GM18507 (cell line): Measurements from ENCODE around the gene CLDN9.

Experiments used
- DNase-seq: peaks from one replicate; pipeline ENCODE4 v3.0.0; 2011; ENCODE audit warnings: low read depth; ENCODE audit not compliant: insufficient read length; ENCODE audit errors: extremely low spot score
- FAIRE-seq: peaks from 2 replicates; lab custom pipeline; 2011; peaks lifted over from hg19 to GRCh38; lab: Jason Lieb, UNC

CLDN9 gene

GRCh38 chr16:3012828-3013420 lies at the start of gene CLDN9:
TSS of gene CLDN9 (plus strand) at chr16:3012923. CDS start at chr16:3013363, 440 bp downstream.
- FAIRE-seq = no peak
- no peak for DNase-seq

- FAIRE-seq = no peak
- no peak for DNase-seq
Measured at GRCh38 chr16:2963074-2963722, 49.5 kb upstream of the CLDN9 start.

- FAIRE-seq = no peak
- no peak for DNase-seq
Measured at GRCh38 chr16:2963723-2964474, 48.8 kb upstream of the CLDN9 start, which contains the start of gene KREMEN2. TSS of gene KREMEN2 (plus strand) at chr16:2964275. CDS start at chr16:2964521, 246 bp downstream.

GRCh38 chr16:2964475-2965336 lies 48.0 kb upstream of the CLDN9 start:
- FAIRE-seq (peak; percentile 21), DNase-seq (no peak)

- DNase-seq (no peak), FAIRE-seq (no peak)
Measured at GRCh38 chr16:2966043-2966807, 46.5 kb upstream of the CLDN9 start.

- FAIRE-seq (no peak), DNase-seq (no peak)
Measured at GRCh38 chr16:2966808-2967191, 45.9 kb upstream of the CLDN9 start.

- FAIRE-seq = no peak
- no peak for DNase-seq
Measured at GRCh38 chr16:2967211-2967631, 45.5 kb upstream of the CLDN9 start.

GRCh38 chr16:2967721-2968161 lies 45.0 kb upstream of the CLDN9 start:
- DNase-seq = no peak

GRCh38 chr16:2968368-2968737 lies 44.4 kb upstream of the CLDN9 start:
- no peak for DNase-seq

More at GRCh38 chr16:2967721-2968161, 45.0 kb upstream of the CLDN9 start:
- FAIRE-seq = no peak

GRCh38 chr16:2968738-2969544 lies 43.8 kb upstream of the CLDN9 start, which contains the start of gene PAQR4:
TSS of gene PAQR4 (plus strand) at chr16:2969348. CDS start at chr16:2969675, 327 bp downstream.
- FAIRE-seq = peak; percentile 93
- peak; percentile 93 for DNase-seq

More at GRCh38 chr16:2968368-2968737, 44.4 kb upstream of the CLDN9 start:
- peak; percentile 62 for FAIRE-seq

GRCh38 chr16:2969545-2970521 lies 42.9 kb upstream of the CLDN9 start:
- peak; percentile 61 for DNase-seq
- peak; percentile 50 for FAIRE-seq

GRCh38 chr16:2970563-2970962 lies 42.2 kb upstream of the CLDN9 start:
- no peak for FAIRE-seq
- DNase-seq = no peak

- DNase-seq = no peak
- FAIRE-seq = no peak
Measured at GRCh38 chr16:2971134-2971984, 41.4 kb upstream of the CLDN9 start.

GRCh38 chr16:2971985-2972784 lies 40.5 kb upstream of the CLDN9 start:
- DNase-seq (no peak), FAIRE-seq (no peak)

- FAIRE-seq = no peak
Measured at GRCh38 chr16:2973093-2973492, 39.6 kb upstream of the CLDN9 start.

More at GRCh38 chr16:2973093-2973492, 39.6 kb upstream of the CLDN9 start:
- DNase-seq = no peak
